ENCODE data around the gene HSPG2. TPM values are rescaled to one million over a fixed set of nuclear protein-coding genes. Genes with fewer than 3 reads are reported as not detected.
A peak's percentile ranks its signal among the peaks of the same experiment; 100 is the strongest.

Gene HSPG2
- total and polyA plus RNA-seq, 7 experiments from 2014 or later: 1.0 to 20.8 (median 9.4) TPM

DNA sequence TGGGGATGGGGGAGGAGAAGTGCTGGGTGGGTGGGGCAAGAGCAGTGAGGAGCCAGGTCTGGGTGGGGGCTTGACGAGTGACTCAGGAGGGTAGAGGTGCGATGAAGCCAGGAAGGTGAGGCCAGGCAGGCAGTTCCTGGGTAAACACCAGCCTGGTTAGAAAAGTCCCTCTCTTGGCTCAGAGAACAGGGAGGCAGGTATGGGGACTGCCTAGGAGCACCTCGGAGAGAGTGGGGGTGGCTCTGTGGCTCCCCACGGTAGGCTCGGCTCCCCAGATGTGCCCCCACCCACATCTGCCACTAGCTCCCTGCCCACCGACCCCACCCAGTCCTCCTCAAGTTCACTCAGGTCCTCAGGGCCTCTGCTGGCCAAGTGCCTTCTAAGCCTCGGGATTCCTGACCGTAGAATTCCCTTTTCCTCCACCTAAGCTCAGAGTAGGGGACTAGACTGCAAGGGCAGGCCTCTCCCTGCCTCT, 1.2 kb downstream of the HSPG2 start:
- Mint-ChIP-seq H3K27ac (peak overlapping the region in 3 of 9 donors; percentile 31 to 63 (median 56)), H3K27me3 (peaks cover 0 to 38% (median 0%) of the 10 kb centered on the region in 5 donors), H3K4me1 (peaks cover 13 to 42% (median 23%) of the 10 kb centered on the region in 7 donors), H3K9me3 (peaks cover 0 to 3% (median 0%) of the 10 kb centered on the region in 11 donors), H3K36me3 (peaks cover 0 to 5% (median 0%) of the 10 kb centered on the region in 5 donors), H3K4me3 (peak overlapping the region; percentile 7 to 88 (median 73))
- Histone ChIP-seq H3K9me3 (ENCODE audit: control insufficient read depth in 2 of 3, low read length in 3 of 3) (no peaks in the 10 kb centered on the region), H3K27me3 (ENCODE audit: control insufficient read depth in 2 of 2, insufficient read depth in 2 of 2, low read length in 2 of 2) (no peaks in the 10 kb centered on the region), H3K27ac (ENCODE audit: low read depth, low read length) (no peak overlapping the region), H3K36me3 (ENCODE audit: control insufficient read depth in 2 of 3, insufficient read depth in 3 of 3, low read length in 3 of 3) (no peaks in the 10 kb centered on the region), H3K4me1 (ENCODE audit: control insufficient read depth in 2 of 2, insufficient read depth in 2 of 2, low read length in 2 of 2) (peaks cover 0 to 25% of the 10 kb centered on the region in 2 donors), H3K4me3 (ENCODE audit: low read length) (peak overlapping the region; percentile 45)
- DNase-seq: no peak
- no peak for ATAC-seq
- CTCF ChIA-PET: interaction anchor here (0.6 kb wide), 1 partner anchor 154 kb away, joined by 3 read pairs; no protein-coding TSS in a partner anchor
- intact Hi-C loops (cut with micrococcal nuclease): loop anchor here (2.0 to 10.0 kb wide), 2 partner anchors 29 to 121 kb away; partner anchors contain the start of gene LDLRAD2 (in 1 of the 2)
- POLR2A ChIA-PET: interaction anchor here (1.3 kb wide), 3 partner anchors 21 to 169 kb away, joined by 3 to 9 read pairs (median 5); no protein-coding TSS in a partner anchor

DNA sequence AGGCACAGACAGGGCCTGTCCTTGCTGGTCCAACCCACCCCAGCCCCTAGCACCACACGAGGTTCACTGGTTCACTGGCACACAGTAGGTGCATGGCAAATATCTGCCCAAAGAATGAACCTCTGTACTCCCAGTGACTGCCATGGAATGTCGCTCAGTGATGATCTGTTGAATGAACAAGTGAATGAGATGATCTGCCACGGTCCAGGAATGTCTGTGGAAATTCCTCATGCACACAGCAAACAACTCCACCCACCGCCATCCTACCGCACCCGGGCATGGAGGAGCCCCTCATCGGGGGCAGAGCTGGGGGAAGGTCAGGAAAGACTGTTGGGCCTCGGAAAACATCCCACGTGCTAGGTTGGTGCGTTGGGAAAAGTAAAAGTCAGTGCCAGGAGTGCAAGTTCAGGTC, 1.7 kb downstream of the HSPG2 start:
- intact Hi-C loops (cut with micrococcal nuclease): loop anchor here in 1 of 2 donors (10.0 kb wide), 1 partner anchor 121 kb away; the partner anchor contains the start of gene LDLRAD2
- Mint-ChIP-seq H3K36me3 (peaks cover 0 to 5% (median 0%) of the 10 kb centered on the region in 5 donors), H3K27me3 (peaks cover 0 to 36% (median under 1%) of the 10 kb centered on the region in 5 donors), H3K4me3 (peak overlapping the region in 9 of 10 donors; percentile 58 to 88 (median 75)), H3K9me3 (peaks cover 0 to 3% (median 0%) of the 10 kb centered on the region in 11 donors), H3K27ac (peak overlapping the region in 4 of 9 donors; percentile 31 to 63 (median 48)), H3K4me1 (peaks cover 13 to 42% (median 23%) of the 10 kb centered on the region in 7 donors)
- no peak for DNase-seq
- Histone ChIP-seq H3K9me3 (ENCODE audit: control insufficient read depth in 2 of 3, low read length in 3 of 3) (no peaks in the 10 kb centered on the region), H3K27me3 (ENCODE audit: control insufficient read depth in 2 of 2, insufficient read depth in 2 of 2, low read length in 2 of 2) (no peaks in the 10 kb centered on the region), H3K27ac (ENCODE audit: low read depth, low read length) (no peak overlapping the region), H3K36me3 (ENCODE audit: control insufficient read depth in 2 of 3, insufficient read depth in 3 of 3, low read length in 3 of 3) (no peaks in the 10 kb centered on the region), H3K4me1 (ENCODE audit: control insufficient read depth in 2 of 2, insufficient read depth in 2 of 2, low read length in 2 of 2) (peaks cover 0 to 25% of the 10 kb centered on the region in 2 donors), H3K4me3 (ENCODE audit: low read length) (no peak overlapping the region)
- ChIA-PET CTCF (no interaction called here), POLR2A (interaction anchor here (1.3 kb wide), 1 partner anchor 21 kb away, joined by 5 read pairs; no protein-coding TSS in a partner anchor)
- no peak for ATAC-seq

- Histone ChIP-seq H3K36me3 (ENCODE audit: control insufficient read depth in 2 of 3, insufficient read depth in 3 of 3, low read length in 3 of 3) (no peaks in the 10 kb centered on the region), H3K4me3 (ENCODE audit: low read length) (no peak overlapping the region), H3K27ac (ENCODE audit: low read depth, low read length) (no peak overlapping the region), H3K27me3 (ENCODE audit: control insufficient read depth in 2 of 2, insufficient read depth in 2 of 2, low read length in 2 of 2) (no peaks in the 10 kb centered on the region), H3K9me3 (ENCODE audit: control insufficient read depth in 2 of 3, low read length in 3 of 3) (no peaks in the 10 kb centered on the region), H3K4me1 (ENCODE audit: control insufficient read depth in 2 of 2, insufficient read depth in 2 of 2, low read length in 2 of 2) (peaks cover 0 to 25% of the 10 kb centered on the region in 2 donors)
- DNase-seq (peak in 3 of 9 donors; percentile 21 to 35 (median 34)), ATAC-seq (no peak)
- Mint-ChIP-seq H3K27me3 (peaks cover 0 to 23% (median 6%) of the 10 kb centered on the region in 5 donors), H3K4me3 (peak overlapping the region in 8 of 10 donors; percentile 12 to 68 (median 23)), H3K27ac (peak overlapping the region in 4 of 9 donors; percentile 23 to 92 (median 48)), H3K4me1 (peaks cover 13 to 42% (median 25%) of the 10 kb centered on the region in 7 donors), H3K9me3 (peaks cover 0 to 3% (median 0%) of the 10 kb centered on the region in 11 donors), H3K36me3 (peaks cover 0 to 5% (median 0%) of the 10 kb centered on the region in 5 donors)
- intact Hi-C loops (cut with micrococcal nuclease): loop anchor here in 1 of 2 donors (10.0 kb wide), 1 partner anchor 119 kb away; the partner anchor contains the start of gene LDLRAD2
- ChIA-PET POLR2A (interaction anchor here (0.6 kb wide), 1 partner anchor 275 kb away, joined by 3 read pairs; no protein-coding TSS in a partner anchor), CTCF (interaction anchor here (1.5 kb wide), 1 partner anchor 24 kb away, joined by 3 read pairs; no protein-coding TSS in a partner anchor)
Measured at GRCh38 chr1:21933397-21934248, 3.5 kb downstream of the HSPG2 start.

DNA sequence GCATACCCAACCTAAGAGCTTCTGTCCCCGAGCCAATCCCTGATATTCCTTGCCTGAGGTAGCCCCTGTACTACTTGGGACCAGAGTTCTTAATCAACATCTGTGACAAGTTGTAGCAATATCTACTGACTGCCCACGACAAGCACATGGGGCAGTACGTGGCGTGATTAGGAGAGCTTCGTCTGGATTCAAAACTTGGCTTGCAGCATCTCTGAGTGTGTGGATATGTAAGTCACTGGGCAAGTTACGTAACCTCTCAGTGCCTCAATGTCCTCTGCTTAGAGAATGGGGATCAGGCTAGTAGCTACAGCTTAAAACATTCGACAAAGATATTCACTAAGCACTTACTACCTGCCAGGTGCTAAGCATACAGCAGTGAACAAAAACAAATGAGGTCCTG, 5.0 kb downstream of the HSPG2 start:
- Histone ChIP-seq H3K27me3 (ENCODE audit: control insufficient read depth in 2 of 2, insufficient read depth in 2 of 2, low read length in 2 of 2) (no peaks in the 10 kb centered on the region), H3K4me1 (ENCODE audit: control insufficient read depth in 2 of 2, insufficient read depth in 2 of 2, low read length in 2 of 2) (peaks cover 0 to 20% of the 10 kb centered on the region in 2 donors), H3K36me3 (ENCODE audit: control insufficient read depth in 2 of 3, insufficient read depth in 3 of 3, low read length in 3 of 3) (no peaks in the 10 kb centered on the region), H3K27ac (ENCODE audit: low read depth, low read length) (no peak overlapping the region), H3K9me3 (ENCODE audit: control insufficient read depth in 2 of 3, low read length in 3 of 3) (no peaks in the 10 kb centered on the region), H3K4me3 (ENCODE audit: low read length) (no peak overlapping the region)
- peaks cover 0 to 13% (median 6%) of the 10 kb centered on the region in 5 donors for H3K27me3 Mint-ChIP-seq
- H3K36me3 Mint-ChIP-seq: peaks cover 0 to 5% (median 0%) of the 10 kb centered on the region in 5 donors
- peak overlapping the region in 1 of 10 donors; percentile 67 for H3K4me3 Mint-ChIP-seq
- DNase-seq (no peak), ATAC-seq (no peak)
- no peaks in the 10 kb centered on the region for H3K9me3 Mint-ChIP-seq
- ChIA-PET POLR2A (no interaction called here), CTCF (no interaction called here)
- intact Hi-C loops (cut with micrococcal nuclease): loop anchor here in 1 of 2 donors (10.0 kb wide), 1 partner anchor 117 kb away; the partner anchor contains the start of gene LDLRAD2
- peaks cover 8 to 31% (median 18%) of the 10 kb centered on the region in 7 donors for H3K4me1 Mint-ChIP-seq
- H3K27ac Mint-ChIP-seq: peak overlapping the region in 3 of 9 donors; percentile 7 to 20 (median 13)

DNA sequence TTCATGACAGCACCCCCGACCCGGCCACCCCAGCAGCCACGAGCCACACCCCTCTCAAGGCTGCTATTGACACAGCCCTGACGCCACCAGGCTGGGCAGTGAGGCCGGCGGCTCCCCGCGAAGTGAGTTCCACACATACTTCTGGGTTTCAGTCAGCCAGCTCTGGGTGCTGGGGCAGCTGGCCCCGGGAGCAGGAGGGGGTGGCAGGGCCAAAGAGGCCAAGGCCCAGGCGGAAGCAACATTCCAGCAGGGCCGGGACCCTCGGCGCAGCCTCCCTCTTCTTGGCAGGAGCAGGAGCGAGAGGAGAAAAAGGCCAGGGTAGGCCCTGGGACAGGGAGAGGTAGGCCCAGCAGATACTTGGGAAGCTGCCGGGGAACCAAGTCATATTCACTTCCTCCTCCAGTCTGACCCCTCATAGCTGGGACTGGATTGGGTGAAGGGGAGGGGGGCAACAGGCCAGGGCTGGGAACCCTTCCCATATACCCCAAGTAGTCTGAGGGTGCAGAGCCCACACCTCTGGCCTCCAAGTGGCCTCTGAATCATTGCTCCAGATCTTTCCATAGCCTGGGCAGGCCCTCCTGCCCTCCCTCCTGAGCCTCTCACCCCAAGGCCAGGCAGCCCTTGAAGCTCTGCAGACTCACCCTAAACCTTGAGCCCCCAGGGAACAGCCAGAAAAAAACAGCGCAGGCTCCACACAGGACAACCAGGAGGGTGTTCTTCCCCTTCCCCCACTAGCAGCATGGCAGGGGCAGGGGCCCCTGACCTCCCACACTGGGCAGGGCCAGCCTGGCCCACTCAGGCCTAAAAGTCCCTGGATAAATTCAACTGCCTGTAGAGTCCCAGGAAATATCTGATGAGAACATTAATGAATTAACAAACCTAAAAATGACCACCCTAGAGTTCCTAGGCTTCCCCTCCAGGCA, 5.7 kb downstream of the HSPG2 start:
- Histone ChIP-seq H3K4me1 (ENCODE audit: control insufficient read depth in 2 of 2, insufficient read depth in 2 of 2, low read length in 2 of 2) (peaks cover 0 to 17% of the 10 kb centered on the region in 2 donors), H3K27ac (ENCODE audit: low read depth, low read length) (no peak overlapping the region), H3K36me3 (ENCODE audit: control insufficient read depth in 2 of 3, insufficient read depth in 3 of 3, low read length in 3 of 3) (no peaks in the 10 kb centered on the region), H3K4me3 (ENCODE audit: low read length) (no peak overlapping the region), H3K27me3 (ENCODE audit: control insufficient read depth in 2 of 2, insufficient read depth in 2 of 2, low read length in 2 of 2) (no peaks in the 10 kb centered on the region), H3K9me3 (ENCODE audit: control insufficient read depth in 2 of 3, low read length in 3 of 3) (no peaks in the 10 kb centered on the region)
- POLR2A ChIA-PET: no interaction called here
- CTCF ChIA-PET: no interaction called here
- intact Hi-C loops (cut with micrococcal nuclease): loop anchor here in 1 of 2 donors (10.0 kb wide), 1 partner anchor 117 kb away; the partner anchor contains the start of gene LDLRAD2
- ATAC-seq (no peak), DNase-seq (no peak)
- peak overlapping the region in 1 of 9 donors; percentile 20 for H3K27ac Mint-ChIP-seq
- peaks cover 0 to 12% (median 6%) of the 10 kb centered on the region in 5 donors for H3K27me3 Mint-ChIP-seq
- peaks cover 0 to 5% (median 0%) of the 10 kb centered on the region in 5 donors for H3K36me3 Mint-ChIP-seq
- no peaks in the 10 kb centered on the region for H3K9me3 Mint-ChIP-seq
- H3K4me3 Mint-ChIP-seq: no peak overlapping the region
- peaks cover 8 to 29% (median 18%) of the 10 kb centered on the region in 7 donors for H3K4me1 Mint-ChIP-seq

Data from naive thymus-derived CD4-positive, alpha-beta T cell (primary cell).